Gastroesophageal sphincter (tissue), 3 donors: ENCODE data around the gene LINGO4.

ENCODE experiments used
- CTCF ChIP-seq, 4 experiments: fragments of 200-600 bp in 2 of 4; fragments of 450-650 bp in 2 of 4; sonication (generic) in 1 of 4; IDR thresholded peaks; one replicate each; pipeline ENCODE4 v1.5.1; 2017 to 2019; ENCODE audit warnings: antibody characterized with exemption in 4 of 4, mild to moderate bottlenecking in 2 of 4, moderate library complexity in 2 of 4
- EP300 ChIP-seq: sonication (generic); formaldehyde crosslinking; IDR thresholded peaks from one replicate; pipeline ENCODE4 v1.6.1; 2017; ENCODE audit warnings: antibody characterized with exemption, mild to moderate bottlenecking

DNA sequence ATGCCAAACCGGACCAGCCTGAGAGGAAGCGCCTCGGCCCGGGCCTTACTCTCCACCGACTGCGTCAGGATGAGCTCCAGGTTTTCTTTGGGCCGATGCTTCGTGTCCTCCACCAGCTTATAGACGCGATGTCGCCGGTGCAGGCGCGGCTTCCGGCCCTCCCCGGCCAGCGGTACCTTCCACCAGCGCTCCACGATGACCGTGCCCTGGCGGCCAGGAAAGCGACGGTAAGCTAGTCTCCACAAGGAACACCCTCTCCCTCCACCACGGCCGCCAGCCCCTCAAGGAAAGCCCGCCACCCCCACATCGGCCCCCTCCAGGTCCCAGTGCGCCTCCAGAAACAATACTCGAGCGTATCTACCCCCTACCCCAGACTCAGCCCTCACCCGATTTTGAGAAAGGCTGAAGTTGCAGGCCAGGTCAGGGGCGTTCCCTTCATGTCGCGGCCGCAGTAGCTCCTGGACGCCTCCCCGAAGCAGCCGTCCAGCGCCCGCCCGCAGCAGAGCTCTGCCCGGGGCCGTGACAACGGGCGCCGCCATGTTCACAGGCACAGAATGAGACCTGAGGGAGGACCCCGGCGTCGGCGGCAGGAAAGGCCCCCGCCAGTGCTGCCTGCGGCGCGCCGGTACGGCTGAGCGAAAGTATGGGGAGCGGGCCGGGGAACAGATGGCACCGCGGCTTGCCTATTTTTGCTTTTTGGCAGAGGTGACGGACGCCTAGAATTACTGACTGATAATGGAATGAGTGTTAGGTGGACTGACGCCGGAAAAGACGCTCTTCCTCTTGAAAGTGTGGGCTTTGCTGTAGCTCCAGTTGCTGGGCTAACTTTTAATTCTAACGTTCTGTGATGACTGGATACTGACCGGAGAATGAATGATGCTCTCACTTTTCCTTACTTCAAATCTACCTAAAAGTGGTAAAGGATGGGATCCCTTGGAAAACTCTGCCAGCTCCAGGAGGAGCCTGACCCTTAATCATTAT lies 42.0 kb downstream of the LINGO4 start, which contains the start of gene MRPL9:
- TF ChIP-seq CTCF (IDR thresholded peaks at IDR 0.05) (no peak), EP300 (no peak)
